ENCODE results near the gene SMIM29. TPM values are rescaled to one million over a fixed set of nuclear protein-coding genes. Genes with fewer than 3 reads are reported as not detected.

The SMIM29 gene
- total and polyA plus RNA-seq, 9 donors = 2.0 to 26.6 (median 17.8) TPM

GRCh38 chr6:34238585-34239499, 10.0 kb downstream of the SMIM29 start:
- H3K27ac ChIP-seq = no peak overlapping the region
- DNase-seq = peak in 2 of 5 donors; percentile 15 to 21
- H3K4me3 ChIP-seq = no peak overlapping the region
- H3K9me3 ChIP-seq = no peaks in the 10 kb centered on the region
- no peak for TF ChIP-seq EP300 (IDR thresholded peaks at IDR 0.05)
- no peak for TF ChIP-seq POLR2A (IDR thresholded peaks at IDR 0.05)
- no peak for TF ChIP-seq CTCF (IDR thresholded peaks at IDR 0.05)
- H3K27me3 ChIP-seq = no peaks in the 10 kb centered on the region
- H3K36me3 ChIP-seq = no peaks in the 10 kb centered on the region
- no peaks in the 10 kb centered on the region for H3K4me1 ChIP-seq (ENCODE audit: insufficient read depth)
- WGBS, 3 donors = 84 to 90% (median 84%) methylated on average over 14 of the region's 14 CpGs
- intact Hi-C loops (cut with DNase I) = no loop called here

- 10 to 16% (median 11%) methylated on average over 49 to 64 of the region's 64 CpGs for WGBS, 3 donors
- Histone ChIP-seq H3K27ac (peak overlapping the region in 1 of 2 donors; percentile 53), H3K36me3 (no peaks in the 10 kb centered on the region), H3K4me3 (peak overlapping the region; percentile 63), H3K27me3 (no peaks in the 10 kb centered on the region), H3K4me1 (ENCODE audit: insufficient read depth) (no peaks in the 10 kb centered on the region), H3K9me3 (no peaks in the 10 kb centered on the region)
- TF ChIP-seq CTCF (IDR thresholded peaks at IDR 0.05) = no peak
- TF ChIP-seq EP300 (IDR thresholded peaks at IDR 0.05) = no peak
- TF ChIP-seq POLR2A (IDR thresholded peaks at IDR 0.05) = no peak
- intact Hi-C loops (cut with DNase I) = no loop called here
- peak in 3 of 5 donors; percentile 35 to 55 (median 52) for DNase-seq
Measured at GRCh38 chr6:34237722-34238584, 10.9 kb downstream of the SMIM29 start.

GRCh38 chr6:34237316-34237721, 11.5 kb downstream of the SMIM29 start:
- no peak for TF ChIP-seq CTCF (IDR thresholded peaks at IDR 0.05)
- no peak for TF ChIP-seq POLR2A (IDR thresholded peaks at IDR 0.05)
- no peak for TF ChIP-seq EP300 (IDR thresholded peaks at IDR 0.05)
- Histone ChIP-seq H3K27ac (peak overlapping the region in 1 of 2 donors; percentile 53), H3K36me3 (no peaks in the 10 kb centered on the region), H3K4me1 (ENCODE audit: insufficient read depth) (no peaks in the 10 kb centered on the region), H3K27me3 (no peaks in the 10 kb centered on the region), H3K4me3 (peak overlapping the region; percentile 63), H3K9me3 (no peaks in the 10 kb centered on the region)
- WGBS, 3 donors = 0 to 1% (median 1%) methylated on average over 4 to 78 of the region's 78 CpGs
- intact Hi-C loops (cut with DNase I) = no loop called here
- peak in 1 of 5 donors; percentile 55 for DNase-seq
